ENCODE data around the gene TP53I13. TPM values are rescaled to one million over a fixed set of nuclear protein-coding genes. Genes with fewer than 3 reads are reported as not detected.

The TP53I13 gene
- total RNA-seq (2014; rRNA removed; shearing (Covaris generic)), result 27.5 and 30.9 TPM in 2 replicates
- total RNA-seq (2022), result 20.8 and 26.5 TPM in 2 replicates
- percentile 34 among the genes with signal in this experiment for Bru-seq, nascent RNA
- BruChase-seq, experiment 1, labeled RNA remaining after a 6-hour chase, result percentile 53 among the genes with signal in this experiment
- BruChase-seq, experiment 2, labeled RNA remaining after a 2-hour chase, result percentile 46 among the genes with signal in this experiment
- long read RNA-seq, transcript TP53I13-201 (7 exons, 1,530 nt), result major isoform, 23 of 51 reads
- long read RNA-seq, partial matches to known transcripts, result 8 of 51 reads
- long read RNA-seq, other reads (novel, unspliced or antisense), result 18 of 51 reads

- Histone ChIP-seq H3K4me2 (ENCODE audit: low read length) (peak within 1 kb of the TSS; percentile 98), H3K4me1 (ENCODE audit: insufficient read depth, low read length, poor library complexity, severe bottlenecking) (peaks cover 29% of the 10 kb centered on the region), H3K9me3 (ENCODE audit: low read length) (no peaks in the 10 kb centered on the region), H3K4me3 (ENCODE audit: low read depth, low read length, poor library complexity, severe bottlenecking) (peak within 1 kb of the TSS; percentile 72), H3K27ac (ENCODE audit: low read depth, low read length, poor library complexity, severe bottlenecking) (peak within 1 kb of the TSS; percentile 68), H3K79me2 (ENCODE audit: insufficient read depth, low read depth, low read length) (no peaks in the 10 kb centered on the region), H3K36me3 (ENCODE audit: insufficient read depth, low read length) (peaks cover 7% of the 10 kb centered on the region; the same call in 1 of the 2 replicates), H2AFZ (ENCODE audit: low read length) (peak within 1 kb of the TSS; percentile 71), H3K9me2 (ENCODE audit: insufficient read depth, low read length) (no peaks in the 10 kb centered on the region), H4K20me1 (ENCODE audit: insufficient read depth, low read length) (no peaks in the 10 kb centered on the region)
- BruUV-seq (replicated peaks), result no TSS peak
- DNase-seq (ENCODE audit: low spot score), result peak; percentile 93
- POLR2A ChIA-PET, result interaction anchor here (0.6 to 1.2 kb wide), 3 partner anchors 18 to 199 kb away, joined by 3 to 4 read pairs (median 4); no protein-coding TSS in a partner anchor
- intact Hi-C loops (cut with micrococcal nuclease; ENCODE audit: unreplicated experiment), result loop anchor here (1.0 to 10.0 kb wide), 3 partner anchors 22 to 424 kb away; no protein-coding TSS in a partner anchor
- CTCF ChIA-PET (ENCODE audit: unreplicated experiment), result interaction anchor here (0.5 to 1.4 kb wide), 5 partner anchors 22 to 268 kb away, joined by 3 to 10 read pairs (median 4); no protein-coding TSS in a partner anchor
- no peak for TF ChIP-seq CTCF (conservative IDR thresholded peaks at IDR 0.05; ENCODE audit: low read length)
- TF ChIP-seq EZH2phosphoT487 (IDR thresholded peaks at IDR 0.05; ENCODE audit: borderline replicate concordance, low read depth, low read length), result no peak
Observed at GRCh38 chr17:29568331-29569244, at the start of gene TP53I13. Gene TP53I13, plus strand, starts transcription at chr17:29568701. Its CDS starts 58 bp downstream, at chr17:29568759.

GRCh38 chr17:29524692-29525091 is 43.8 kb upstream of the TP53I13 start:
- H3K9me3 ChIP-seq (ENCODE audit: low read length), result no peaks in the 10 kb centered on the region
- no peak overlapping the region for H3K4me2 ChIP-seq (ENCODE audit: low read length)
- H3K4me1 ChIP-seq (ENCODE audit: insufficient read depth, low read length, poor library complexity, severe bottlenecking), result no peaks in the 10 kb centered on the region
- TF ChIP-seq EZH2phosphoT487 (IDR thresholded peaks at IDR 0.05; ENCODE audit: borderline replicate concordance, low read depth, low read length) (no peak), CTCF (conservative IDR thresholded peaks at IDR 0.05; ENCODE audit: low read length) (no peak)
- H3K27ac ChIP-seq (ENCODE audit: low read depth, low read length, poor library complexity, severe bottlenecking), result no peak overlapping the region
- no peak overlapping the region for H2AFZ ChIP-seq (ENCODE audit: low read length)
- H3K4me3 ChIP-seq (ENCODE audit: low read depth, low read length, poor library complexity, severe bottlenecking), result no peak overlapping the region
- no peaks in the 10 kb centered on the region for H3K9me2 ChIP-seq (ENCODE audit: insufficient read depth, low read length)
- H3K79me2 ChIP-seq (ENCODE audit: insufficient read depth, low read depth, low read length), result no peaks in the 10 kb centered on the region
- BruUV-seq (replicated peaks), result no TSS peak
- H3K36me3 ChIP-seq (ENCODE audit: insufficient read depth, low read length), result peaks cover 68% of the 10 kb centered on the region
- CTCF ChIA-PET (ENCODE audit: unreplicated experiment), result no interaction called here
- intact Hi-C loops (cut with micrococcal nuclease; ENCODE audit: unreplicated experiment), result no loop called here
- DNase-seq (ENCODE audit: low spot score), result no peak
- H4K20me1 ChIP-seq (ENCODE audit: insufficient read depth, low read length), result no peaks in the 10 kb centered on the region
- POLR2A ChIA-PET, result interaction anchor here (0.7 to 2.7 kb wide), 2 partner anchors 10 to 11 kb away, joined by 4 to 11 read pairs; no protein-coding TSS in a partner anchor
